AG09319 (cell line): ENCODE results near the gene HEXIM1.

Experiments
- DNase-seq: peaks from one replicate; pipeline ENCODE4 v3.0.0-alpha.2; 2010; ENCODE audit warnings: low read depth; ENCODE audit errors: extremely low read depth
- TF ChIP-seq, protein P1 (sequence below): IDR thresholded peaks from 2 replicates; pipeline ENCODE4 v1.5.1; 2011; ENCODE audit warnings: low read depth, mild to moderate bottlenecking, inconsistent platforms, low read length, moderate library complexity

Gene HEXIM1

GRCh38 chr17:45127548-45128300, 20.6 kb upstream of the HEXIM1 start:
- DNase-seq: no peak
- TF ChIP-seq, protein P1, sequence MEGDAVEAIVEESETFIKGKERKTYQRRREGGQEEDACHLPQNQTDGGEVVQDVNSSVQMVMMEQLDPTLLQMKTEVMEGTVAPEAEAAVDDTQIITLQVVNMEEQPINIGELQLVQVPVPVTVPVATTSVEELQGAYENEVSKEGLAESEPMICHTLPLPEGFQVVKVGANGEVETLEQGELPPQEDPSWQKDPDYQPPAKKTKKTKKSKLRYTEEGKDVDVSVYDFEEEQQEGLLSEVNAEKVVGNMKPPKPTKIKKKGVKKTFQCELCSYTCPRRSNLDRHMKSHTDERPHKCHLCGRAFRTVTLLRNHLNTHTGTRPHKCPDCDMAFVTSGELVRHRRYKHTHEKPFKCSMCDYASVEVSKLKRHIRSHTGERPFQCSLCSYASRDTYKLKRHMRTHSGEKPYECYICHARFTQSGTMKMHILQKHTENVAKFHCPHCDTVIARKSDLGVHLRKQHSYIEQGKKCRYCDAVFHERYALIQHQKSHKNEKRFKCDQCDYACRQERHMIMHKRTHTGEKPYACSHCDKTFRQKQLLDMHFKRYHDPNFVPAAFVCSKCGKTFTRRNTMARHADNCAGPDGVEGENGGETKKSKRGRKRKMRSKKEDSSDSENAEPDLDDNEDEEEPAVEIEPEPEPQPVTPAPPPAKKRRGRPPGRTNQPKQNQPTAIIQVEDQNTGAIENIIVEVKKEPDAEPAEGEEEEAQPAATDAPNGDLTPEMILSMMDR: no peak

DNA sequence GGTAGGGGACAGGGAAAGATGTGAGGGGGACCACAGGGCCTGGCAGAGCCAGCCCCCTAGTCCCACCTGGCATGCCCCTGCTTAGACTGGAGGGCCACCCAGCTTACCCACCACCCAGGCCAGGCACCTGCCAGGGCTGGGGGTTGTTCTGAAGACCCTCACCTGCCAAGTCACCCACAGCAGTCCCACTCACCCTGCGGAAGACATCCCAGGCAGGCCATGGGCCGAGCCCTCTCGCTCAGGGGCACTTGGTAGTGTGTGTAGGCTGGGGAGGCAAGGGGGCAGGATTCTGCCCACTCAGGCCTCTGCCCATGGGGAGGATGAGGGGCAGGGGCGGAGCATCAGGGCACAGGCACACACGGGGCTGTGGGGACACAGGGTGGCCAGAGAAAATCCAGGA, 19.9 kb upstream of the HEXIM1 start:
- DNase-seq: no peak
- TF ChIP-seq, protein P1: no peak

- TF ChIP-seq, protein P1: no peak
- DNase-seq: no peak
These were observed 19.3 kb upstream of the HEXIM1 start for GRCh38 chr17:45128989-45129388.

- TF ChIP-seq, protein P1: no peak
- DNase-seq: no peak
These were observed 18.8 kb upstream of the HEXIM1 start for GRCh38 chr17:45129426-45129939.

DNA sequence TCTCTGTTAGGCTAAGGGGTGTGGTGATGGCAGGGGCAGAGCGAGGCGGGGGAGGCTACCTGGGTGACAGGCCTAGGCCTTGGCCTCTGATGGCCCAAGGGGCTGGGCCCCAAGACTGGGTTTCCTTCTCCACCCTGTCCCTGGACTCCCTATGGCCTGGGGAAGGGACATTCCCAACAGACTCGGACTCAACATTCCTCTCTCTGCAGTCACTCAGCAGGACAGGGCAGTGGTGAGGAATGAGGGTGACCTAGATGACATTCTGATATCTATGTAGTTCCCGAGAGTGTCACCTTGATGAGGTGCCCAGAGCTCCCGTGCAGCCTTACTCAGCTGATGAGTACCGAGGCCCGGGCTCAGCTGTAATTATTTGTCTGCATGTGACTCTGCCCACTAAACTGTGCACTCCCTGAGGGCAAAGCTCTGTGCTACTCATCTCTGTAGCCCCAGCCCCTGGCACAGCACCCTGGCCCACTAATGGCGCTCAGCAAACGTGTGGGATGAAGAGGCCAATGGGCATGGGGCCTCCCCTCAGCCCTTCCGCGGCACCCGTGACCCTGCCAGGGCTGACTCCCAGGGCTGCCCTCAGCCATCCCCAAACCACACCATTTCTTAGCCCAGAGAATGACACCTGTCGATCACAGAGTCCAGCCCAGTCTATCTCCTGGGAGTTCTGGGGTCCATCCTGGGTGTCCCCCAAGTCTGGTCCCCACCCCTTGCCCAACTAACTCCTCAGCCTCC, 18.2 kb upstream of the HEXIM1 start:
- no peak for DNase-seq
- TF ChIP-seq, protein P1: no peak

DNA sequence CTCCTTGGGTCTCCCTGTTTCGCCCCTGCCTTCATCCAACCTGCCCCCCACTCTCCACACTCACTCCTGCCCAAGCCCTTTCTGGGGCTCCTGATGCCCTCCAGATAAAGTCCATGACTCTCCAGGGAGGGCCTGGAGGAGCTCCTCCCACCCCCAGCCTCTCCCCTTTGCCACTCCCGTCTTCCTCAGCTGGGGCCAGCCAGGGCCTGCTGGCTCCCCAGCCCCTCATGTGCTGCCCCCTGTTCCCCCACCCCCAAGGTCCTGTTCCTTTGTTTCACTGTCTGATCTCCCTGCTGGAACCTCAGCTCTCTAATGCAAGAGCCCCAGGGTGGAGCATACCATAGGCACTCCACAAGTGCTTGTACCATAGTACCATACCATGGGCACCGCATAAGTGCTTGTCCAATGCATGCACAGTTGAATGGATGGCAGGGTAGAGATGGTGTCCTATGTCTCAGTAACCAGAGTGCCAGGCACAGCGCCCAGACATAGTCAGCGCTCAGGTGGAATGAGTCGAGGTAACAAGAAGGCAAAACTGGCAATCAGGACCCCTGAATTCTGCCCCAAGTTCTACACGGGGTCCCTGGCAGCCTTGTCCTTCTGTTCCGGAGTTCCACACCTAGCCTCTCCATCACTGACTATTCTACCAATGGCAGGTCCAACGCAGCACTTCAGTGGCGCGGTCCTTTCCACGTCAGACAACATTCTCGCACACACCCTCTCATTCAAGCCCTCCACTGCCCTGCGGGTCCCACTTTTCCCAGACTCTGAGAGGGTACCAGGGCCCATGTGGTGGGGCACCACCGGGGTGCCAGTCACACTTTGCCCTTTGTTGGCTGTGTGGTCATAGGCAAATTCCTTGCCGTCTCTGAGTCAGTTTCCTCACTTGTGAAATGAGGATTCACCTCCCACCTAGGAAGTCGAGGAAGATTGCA, 17.3 kb upstream of the HEXIM1 start:
- TF ChIP-seq, protein P1: no peak
- no peak for DNase-seq
